Right forelimb (tissue), 1 donor: Measurements from ENCODE around the gene APOBEC3F.
"Not testable (repeated sequence)": the region's sequence is repeated elsewhere in the genome, so short reads cannot be mapped to it uniquely, and the experiment has no call there.

Source experiments
- DNase-seq: peaks from one replicate; pipeline ENCODE4 v3.0.0-alpha.2; 2018

The APOBEC3F gene

GRCh38 chr22:39028281-39028680 is 12.4 kb upstream of the APOBEC3F start:
- no peak for DNase-seq

DNA sequence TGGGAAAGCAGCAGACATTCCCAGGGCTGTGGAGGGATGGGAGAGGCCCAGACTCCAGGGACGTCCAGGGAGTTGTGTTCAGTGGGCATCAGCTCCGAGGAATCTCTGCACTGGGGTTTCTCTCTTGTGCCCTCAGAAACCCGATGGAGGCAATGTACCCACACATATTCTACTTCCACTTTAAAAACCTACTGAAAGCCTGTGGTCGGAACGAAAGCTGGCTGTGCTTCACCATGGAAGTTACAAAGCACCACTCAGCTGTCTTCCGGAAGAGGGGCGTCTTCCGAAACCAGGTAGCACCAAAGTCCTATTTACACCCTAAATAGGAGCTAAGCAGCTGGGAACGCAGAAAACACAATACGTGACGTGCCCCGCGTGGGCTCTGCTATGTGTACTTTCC is 11.4 kb upstream of the APOBEC3F start:
- no peak for DNase-seq

DNA sequence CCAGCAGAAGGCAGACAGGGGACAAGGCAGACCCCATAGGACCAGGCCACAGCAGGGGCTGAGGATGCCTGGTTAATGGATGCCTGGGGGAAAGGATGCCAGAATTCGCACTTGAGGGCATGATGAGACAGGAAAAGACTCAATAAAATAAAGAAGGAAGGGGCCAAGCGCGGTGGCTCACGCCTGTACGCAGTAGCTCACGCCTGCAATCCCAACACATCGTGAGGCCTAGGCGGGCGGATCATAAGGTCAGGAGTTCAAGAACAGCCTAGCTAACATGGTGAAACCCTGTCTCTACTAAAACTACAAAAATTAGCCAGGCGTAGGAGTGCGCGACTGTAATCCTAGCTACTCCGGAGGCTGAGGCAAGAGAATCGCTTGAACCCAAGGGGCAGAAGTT is 10.0 kb upstream of the APOBEC3F start:
- no peak for DNase-seq

DNA sequence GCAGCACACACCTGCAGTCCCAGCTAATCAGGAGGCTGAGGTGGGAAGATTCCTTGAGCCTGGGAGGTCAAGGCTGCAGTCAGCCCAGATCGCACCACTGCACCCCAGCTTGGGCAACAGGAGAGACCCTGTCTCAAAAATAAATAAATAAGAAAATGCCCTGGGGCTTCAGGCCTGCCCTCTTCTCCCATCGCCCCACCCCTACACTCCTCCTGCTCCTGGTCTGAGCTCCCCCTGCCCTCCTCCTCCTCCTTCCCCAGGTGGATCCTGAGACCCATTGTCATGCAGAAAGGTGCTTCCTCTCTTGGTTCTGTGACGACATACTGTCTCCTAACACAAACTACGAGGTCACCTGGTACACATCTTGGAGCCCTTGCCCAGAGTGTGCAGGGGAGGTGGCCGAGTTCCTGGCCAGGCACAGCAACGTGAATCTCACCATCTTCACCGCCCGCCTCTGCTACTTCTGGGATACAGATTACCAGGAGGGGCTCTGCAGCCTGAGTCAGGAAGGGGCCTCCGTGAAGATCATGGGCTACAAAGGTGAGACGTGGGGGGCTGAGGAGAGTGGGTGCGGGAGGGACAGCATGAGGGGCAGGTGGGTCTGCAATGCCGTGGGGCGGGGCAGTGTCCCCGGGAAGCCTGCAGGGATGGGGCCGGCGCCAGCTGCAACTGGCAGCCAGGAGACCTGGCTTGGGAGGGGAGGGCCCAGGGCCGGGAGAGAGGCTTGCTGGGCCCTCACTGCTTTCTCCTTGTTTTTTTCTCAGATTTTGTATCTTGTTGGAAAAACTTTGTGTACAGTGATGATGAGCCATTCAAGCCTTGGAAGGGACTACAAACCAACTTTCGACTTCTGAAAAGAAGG is 9.0 kb upstream of the APOBEC3F start:
- not testable (repeated sequence) for DNase-seq

DNA sequence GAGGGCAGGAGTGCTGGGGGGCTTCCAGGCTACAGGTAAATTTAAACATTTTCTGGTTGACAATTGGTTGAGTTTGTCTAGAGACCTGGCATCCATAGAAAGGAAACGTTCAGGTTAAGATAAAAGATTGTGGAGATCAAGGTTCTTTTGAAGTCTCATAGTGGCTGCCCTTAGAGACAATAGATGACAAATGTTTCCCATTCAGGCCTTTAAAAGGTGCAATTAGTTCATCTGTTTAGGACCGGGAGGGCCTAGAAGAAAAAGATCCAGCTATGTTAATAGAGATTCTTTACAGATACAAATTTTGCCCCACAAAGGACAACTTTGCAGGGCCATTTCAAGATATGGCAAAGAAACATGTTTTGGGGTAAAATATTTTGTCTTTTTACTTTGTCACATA is 3.6 kb upstream of the APOBEC3F start:
- DNase-seq: not testable (repeated sequence)

DNA sequence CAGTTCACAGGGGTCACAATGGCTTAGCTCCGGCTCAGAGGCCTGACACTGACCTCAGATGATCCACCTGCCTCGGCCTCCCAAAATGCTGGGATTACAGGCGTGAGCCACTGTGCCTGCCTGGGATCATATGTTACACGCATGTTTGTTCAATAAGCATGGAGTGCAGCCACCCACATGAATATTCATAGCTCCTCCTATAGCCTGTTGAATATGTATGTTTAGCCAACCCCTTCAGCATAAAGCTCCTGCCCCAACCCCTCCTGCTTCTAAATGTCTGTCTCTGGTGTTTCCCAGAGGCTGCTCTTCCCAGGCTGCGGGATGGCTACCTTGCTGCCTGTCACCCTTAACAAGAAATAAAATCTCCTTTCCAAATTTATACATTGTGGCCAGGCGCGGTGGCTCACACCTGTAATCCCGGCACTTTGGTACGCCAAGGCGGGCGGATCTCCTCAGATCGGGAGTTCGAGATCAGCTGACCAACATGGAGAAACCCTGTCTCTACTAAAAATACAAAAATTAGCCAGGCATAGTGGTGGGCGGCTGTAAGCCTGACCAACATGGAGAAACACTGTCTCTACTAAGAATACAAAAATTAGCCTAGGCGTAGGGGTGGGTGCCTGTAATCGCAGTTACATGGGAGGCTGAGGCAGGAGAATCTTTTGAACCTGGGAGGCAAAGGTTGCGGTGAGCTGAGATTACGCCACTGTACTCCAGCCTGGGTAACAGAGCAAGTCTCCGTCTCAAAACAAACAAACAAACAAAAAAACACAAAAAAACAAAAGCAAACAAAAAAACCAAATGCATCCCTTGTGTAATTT is 1.1 kb upstream of the APOBEC3F start:
- no peak for DNase-seq

DNA sequence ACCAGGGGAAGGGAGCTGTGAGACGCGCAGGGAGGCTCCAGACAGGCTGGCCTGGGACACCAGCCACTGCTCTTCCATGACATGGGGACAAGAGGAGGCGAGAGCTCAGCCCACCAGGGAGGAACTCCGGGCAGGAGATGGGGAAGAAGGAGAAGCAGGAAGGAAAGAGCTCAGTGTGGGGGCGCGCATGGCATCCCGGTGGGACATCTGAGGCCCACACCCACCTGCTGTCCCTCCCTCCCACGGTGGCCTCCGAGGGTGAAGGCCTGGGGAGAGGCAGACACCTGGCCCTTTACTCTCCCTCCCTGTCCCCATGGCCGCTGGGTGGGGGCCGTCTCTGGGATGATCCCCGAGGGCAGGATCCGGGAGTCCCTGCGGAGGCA is 518 bp upstream of the APOBEC3F start:
- not testable (repeated sequence) for DNase-seq

- DNase-seq: no peak
Measured at GRCh38 chr22:39041908-39042307, 1.2 kb downstream of the APOBEC3F start.

DNA sequence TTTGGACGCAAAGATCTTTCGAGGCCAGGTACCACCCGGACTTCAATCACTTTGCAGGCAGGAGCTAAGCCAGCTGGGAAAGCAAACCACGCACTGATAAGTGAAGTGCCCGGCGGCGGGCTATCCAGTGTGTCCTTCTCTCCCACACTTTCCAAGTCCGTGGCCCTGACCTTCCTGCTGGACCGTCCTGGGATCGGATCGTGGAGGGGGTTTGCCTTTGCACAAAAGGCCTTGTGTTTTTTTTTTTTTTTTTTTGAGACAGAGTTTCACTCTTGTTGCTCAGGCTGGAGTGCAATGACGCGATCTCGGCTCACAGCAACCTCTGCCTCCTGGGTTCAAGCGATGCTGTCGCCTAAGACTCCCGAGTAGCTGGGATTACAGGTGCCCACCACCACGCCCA is 2.4 kb downstream of the APOBEC3F start:
- DNase-seq: not testable (repeated sequence)

DNA sequence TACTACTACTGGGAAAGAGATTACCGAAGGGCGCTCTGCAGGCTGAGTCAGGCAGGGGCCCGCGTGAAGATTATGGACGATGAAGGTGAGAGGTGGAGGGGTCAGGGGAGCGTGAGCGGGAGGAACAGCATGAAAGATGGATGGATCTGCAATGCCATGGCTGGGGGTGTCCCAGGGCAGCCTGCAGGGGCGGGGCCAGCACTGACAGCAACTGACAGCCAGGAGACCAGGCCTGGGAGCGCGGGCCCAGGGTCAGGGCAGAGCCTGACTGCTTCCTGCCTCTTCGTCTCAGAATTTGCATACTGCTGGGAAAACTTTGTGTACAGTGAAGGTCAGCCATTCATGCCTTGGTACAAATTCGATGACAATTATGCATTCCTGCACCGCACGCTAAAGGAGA is 4.5 kb downstream of the APOBEC3F start:
- not testable (repeated sequence) for DNase-seq

DNA sequence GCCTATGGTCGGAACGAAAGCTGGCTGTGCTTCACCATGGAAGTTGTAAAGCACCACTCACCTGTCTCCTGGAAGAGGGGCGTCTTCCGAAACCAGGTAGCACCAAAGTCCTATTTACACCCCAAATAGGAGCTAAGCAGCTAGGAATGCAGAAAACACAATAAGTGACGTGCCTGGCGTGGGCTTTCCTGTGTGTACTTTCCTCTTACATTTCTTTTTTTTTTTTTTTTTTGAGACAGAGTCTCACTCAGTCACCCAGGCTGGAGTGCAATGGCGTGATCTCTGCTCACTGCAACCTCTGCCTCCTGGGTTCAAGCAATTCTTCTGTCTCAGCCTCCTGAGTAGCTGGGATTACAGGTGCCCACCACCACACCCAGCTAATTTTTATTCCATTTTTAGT is 8.8 kb downstream of the APOBEC3F start:
- DNase-seq: not testable (repeated sequence)

DNA sequence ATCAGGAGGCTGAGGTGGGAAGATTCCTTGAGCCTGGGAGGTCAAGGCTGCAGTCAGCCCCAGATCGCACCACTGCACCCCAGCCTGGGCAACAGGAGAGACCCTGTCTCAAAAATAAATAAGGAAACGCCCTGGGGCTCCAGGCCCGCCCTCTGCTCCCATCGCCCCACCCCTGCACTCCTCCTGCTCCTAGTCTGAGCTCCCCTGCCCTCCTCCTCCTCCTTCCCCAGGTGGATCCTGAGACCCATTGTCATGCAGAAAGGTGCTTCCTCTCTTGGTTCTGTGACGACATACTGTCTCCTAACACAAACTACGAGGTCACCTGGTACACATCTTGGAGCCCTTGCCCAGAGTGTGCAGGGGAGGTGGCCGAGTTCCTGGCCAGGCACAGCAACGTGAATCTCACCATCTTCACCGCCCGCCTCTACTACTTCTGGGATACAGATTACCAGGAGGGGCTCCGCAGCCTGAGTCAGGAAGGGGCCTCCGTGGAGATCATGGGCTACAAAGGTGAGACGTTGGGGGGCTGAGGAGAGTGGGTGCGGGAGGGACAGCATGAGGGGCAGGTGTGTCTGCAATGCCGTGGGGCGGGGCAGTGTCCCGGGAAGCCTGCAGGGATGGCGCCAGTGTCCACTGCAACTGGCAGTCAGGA is 11.3 kb downstream of the APOBEC3F start:
- not testable (repeated sequence) for DNase-seq

DNA sequence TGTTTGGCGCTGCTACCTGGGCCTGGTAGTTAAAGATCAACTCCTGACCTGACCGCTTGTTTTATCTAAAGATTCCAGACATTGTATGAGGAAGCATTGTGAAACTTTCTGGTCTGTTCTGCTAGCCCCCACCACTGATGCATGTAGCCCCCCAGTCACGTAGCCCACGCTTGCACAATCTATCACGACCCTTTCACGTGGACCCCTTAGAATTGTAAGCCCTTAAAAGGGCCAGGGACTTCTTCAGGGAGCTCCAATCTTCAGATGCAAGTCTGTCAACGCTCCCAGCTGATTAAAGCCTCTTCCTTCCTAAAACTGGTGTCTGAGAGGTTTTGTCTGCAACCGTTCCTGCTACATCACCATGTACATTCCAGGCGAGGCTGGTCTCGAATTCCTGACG is 15.0 kb downstream of the APOBEC3F start:
- DNase-seq: no peak

GRCh38 chr22:39061290-39061689 is 20.6 kb downstream of the APOBEC3F start:
- not testable (repeated sequence) for DNase-seq

DNA sequence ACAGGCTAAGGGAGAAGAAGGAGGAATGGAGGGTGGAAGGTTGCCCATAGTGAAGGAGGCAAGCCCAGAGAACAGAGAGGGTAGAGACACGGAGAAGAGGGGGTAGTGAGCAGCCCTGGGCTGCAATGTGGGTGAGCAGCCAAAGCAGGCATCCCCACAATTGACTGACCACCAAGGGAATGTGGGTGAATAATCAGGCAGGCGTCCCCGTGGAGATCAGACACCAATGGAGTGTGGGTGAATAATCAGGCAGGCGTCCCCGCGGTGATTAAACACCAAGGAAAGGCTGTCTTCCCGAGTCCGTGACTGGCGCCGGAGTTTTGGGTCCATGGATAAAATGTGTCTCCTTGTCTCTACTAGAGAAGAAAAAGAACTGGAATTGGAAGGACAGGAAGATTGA is 21.3 kb downstream of the APOBEC3F start:
- DNase-seq: not testable (repeated sequence)

- not testable (repeated sequence) for DNase-seq
Measured at GRCh38 chr22:39063904-39064303, 23.2 kb downstream of the APOBEC3F start.

DNA sequence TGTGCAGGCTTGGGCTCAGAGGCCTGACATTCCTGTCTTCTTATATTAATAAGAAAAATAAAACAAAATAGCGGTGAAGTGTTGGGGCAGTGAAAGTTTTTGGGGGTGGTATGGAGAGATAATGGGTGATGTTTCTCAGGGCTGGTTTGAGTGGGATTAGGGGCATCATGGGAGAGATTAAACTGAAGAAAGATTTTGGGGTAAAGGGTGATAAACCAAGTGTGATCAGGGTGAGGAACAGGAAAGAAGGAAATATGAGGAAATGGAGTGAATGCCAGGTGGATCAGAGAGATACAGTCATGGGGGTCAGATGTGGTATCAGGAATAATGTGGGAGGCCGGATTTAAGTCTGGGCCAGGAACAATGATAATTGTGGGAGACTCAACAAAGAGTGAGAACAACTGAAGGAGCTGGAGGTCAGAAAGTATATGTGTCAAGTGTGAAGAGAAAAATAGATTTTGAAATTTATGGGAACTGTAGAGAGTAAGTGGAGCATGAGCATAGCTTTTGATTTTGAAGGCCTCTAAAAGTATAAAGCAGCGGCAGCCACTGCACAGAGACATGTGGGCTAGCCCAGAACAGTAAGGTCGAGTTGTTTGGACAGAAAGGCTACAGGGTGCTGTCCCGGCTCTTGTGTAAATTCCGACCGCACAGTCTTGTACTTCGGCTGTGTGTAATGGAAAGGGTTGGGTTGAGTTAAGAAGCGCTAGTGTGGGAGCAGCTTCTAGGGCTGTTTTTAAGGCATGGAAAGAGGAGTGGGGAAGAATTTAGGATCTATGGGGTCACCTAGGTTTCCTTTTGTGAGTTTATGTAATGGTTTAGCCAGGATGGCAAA is 26.0 kb downstream of the APOBEC3F start:
- DNase-seq: not testable (repeated sequence)

DNA sequence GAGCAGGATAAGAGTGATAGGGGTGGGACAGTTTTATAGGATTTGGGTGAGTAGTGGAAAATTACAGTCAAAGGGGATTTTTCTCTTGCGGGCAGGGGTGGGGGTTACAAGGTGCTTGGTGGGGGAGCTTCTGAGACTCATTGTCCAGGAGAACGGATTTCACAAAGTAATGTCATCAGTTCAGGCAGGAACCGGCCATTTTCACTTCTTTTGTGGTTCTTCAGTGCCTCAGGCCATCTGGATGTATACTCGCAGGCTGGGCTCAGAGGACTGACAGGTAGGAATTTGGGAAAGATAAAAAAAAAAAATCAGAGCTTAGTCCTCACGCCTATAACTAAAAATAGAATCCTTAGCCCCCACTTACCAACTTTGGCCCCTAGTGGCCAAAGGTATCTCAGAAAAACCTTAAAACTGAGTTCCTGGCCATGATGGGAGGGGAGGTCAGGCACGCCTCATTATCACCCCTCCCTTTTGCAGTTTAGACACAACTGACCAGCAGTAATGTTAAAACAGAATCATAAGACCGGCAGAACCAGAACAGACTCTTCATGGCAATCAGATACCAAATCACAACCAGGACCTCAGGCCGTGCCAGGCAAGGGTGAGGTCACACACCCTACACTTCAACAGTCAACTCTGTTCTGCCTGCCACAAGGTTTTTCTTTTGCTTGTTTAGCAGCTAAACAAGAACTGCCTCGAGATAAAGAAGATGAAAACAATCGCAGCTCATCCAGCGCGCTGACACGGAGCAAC is 27.5 kb downstream of the APOBEC3F start:
- no peak for DNase-seq

DNA sequence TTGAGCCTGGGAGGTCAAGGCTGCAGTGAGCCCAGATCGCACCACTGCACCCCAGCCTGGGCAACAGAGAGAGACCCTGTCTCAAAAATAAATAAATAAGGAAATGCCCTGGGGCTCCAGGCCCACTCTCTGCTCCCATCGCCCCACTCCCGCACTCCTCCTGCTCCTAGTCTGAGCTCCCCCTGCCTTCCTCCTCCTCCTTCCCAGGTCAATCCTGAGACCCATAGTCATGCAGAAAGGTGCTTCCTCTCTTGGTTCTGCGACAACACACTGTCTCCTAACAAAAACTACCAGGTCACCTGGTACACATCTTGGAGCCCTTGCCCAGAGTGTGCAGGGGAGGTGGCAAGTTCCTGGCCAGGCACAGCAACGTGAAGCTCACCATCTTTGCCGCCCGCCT is 29.5 kb downstream of the APOBEC3F start:
- DNase-seq: no peak

GRCh38 chr22:39072581-39072981 is 31.9 kb downstream of the APOBEC3F start:
- not testable (repeated sequence) for DNase-seq

- no peak for DNase-seq
Measured at GRCh38 chr22:39073981-39074380, 33.3 kb downstream of the APOBEC3F start.
